HG03442 (cell line): ENCODE measurements around the gene IZUMO1.
"Not testable (repeated sequence)": the region's sequence is repeated elsewhere in the genome, so short reads cannot be mapped to it uniquely, and the experiment has no call there.

ENCODE experiments used
- ATAC-seq: cut with Tn5 transposase; IDR thresholded peaks from one replicate; pipeline ENCODE4 v1.9.1; 2021; ENCODE audit warnings: mild to moderate bottlenecking, moderate library complexity; ENCODE audit not compliant: unreplicated experiment

The IZUMO1 gene

GRCh38 chr19:48714759-48715675 lies 31.7 kb downstream of the IZUMO1 start:
- no peak for ATAC-seq

GRCh38 chr19:48713864-48714755 lies 32.6 kb downstream of the IZUMO1 start:
- ATAC-seq: peak; percentile 83

GRCh38 chr19:48713041-48713863 lies 33.5 kb downstream of the IZUMO1 start:
- ATAC-seq: no peak

- no peak for ATAC-seq
Observed at GRCh38 chr19:48711106-48711662, 35.5 kb downstream of the IZUMO1 start.

DNA sequence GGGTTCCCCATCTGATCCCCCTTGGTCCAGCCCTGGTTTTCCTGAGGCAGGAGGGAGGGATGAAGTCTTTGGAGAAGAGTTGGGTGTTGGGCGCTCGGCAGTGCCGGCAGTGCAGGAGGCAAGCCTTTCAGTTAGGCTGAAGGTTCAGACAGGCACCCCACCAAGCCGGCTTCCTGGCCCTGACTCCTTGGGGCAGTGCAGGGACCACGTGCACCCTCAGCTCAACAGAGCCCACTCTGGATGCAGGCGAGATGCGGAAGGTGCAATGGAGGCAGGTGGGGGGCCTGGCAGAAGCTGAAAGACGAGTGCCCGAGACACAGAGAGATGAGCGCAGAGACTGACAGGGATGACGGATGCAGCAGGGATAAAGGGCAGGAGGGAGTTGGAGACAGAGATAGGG lies 38.2 kb downstream of the IZUMO1 start:
- no peak for ATAC-seq

DNA sequence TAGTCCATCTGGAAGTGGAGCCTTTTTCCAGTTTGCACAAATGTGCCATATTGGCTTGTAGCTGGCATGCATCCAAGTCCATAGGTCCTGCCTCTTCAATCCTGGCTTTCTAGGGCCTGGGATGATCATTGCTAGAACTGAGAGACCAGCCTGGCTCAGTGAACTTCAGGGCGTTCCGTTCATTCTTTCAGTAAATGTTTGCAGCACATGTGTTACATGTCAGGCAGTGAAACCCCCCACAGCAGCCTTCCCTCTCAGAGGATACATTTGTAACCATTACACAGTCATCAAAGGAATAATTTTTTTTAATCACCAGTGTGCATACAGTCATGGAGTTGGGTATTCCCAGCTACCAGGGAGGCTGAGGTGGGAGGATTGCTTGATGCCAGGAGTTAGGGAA lies 41.3 kb downstream of the IZUMO1 start:
- no peak for ATAC-seq

DNA sequence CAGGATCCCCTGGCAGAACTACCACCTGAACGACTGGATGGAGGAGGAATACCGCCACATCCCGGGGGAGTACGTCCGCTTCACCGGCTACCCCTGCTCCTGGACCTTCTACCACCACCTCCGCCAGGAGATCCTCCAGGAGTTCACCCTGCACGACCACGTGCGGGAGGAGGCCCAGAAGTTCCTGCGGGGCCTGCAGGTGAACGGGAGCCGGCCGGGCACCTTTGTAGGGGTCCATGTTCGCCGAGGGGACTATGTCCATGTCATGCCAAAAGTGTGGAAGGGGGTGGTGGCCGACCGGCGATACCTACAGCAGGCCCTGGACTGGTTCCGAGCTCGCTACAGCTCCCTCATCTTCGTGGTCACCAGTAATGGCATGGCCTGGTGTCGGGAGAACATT lies 43.4 kb downstream of the IZUMO1 start:
- ATAC-seq: no peak

DNA sequence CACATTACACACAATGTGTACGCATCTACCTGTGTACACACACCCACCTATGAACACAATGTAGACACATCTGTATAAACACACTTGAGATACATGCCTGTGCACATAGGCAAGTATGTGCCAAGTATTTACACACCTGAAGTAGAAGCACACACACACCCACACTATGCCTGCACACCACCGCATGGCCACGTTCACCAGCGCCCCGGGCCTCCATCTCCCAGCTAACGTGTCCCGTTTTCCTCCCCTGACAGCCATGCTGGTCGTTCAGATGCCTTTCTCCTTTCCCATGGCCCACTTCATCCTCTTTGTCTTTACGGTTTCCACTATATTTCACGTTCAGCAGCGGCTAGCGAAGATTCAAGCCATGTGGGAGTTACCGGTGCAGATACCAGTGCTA lies 44.0 kb downstream of the IZUMO1 start:
- no peak for ATAC-seq

- ATAC-seq: no peak
Observed at GRCh38 chr19:48698046-48698445, 48.7 kb downstream of the IZUMO1 start.

- no peak for ATAC-seq
Observed at GRCh38 chr19:48696353-48697010, 50.2 kb downstream of the IZUMO1 start.

- no peak for ATAC-seq
Observed at GRCh38 chr19:48695743-48696352, 50.9 kb downstream of the IZUMO1 start, which contains the start of gene FUT2. Gene FUT2, plus strand, starts transcription at chr19:48695971. Its CDS starts 6,986 bp downstream, at chr19:48702957.

DNA sequence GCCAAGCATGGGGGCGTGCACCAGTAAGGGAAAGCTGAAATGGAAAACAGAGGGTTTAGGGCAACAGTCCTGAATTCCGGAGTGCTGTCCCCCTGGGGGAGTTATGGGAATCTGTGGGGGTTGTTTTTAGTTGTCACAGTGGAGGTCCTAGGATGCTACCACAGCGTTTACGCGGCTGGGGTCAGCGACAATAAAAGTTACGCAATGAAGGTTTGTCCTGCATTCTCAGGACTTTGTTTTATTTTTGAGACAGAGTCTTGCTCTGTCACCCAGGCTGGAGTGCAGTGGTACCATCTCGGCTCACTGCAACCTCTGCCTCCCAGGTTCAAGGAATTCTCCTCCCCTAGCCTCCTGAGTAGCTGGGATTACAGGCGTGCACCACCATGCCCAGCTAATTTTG lies 53.1 kb downstream of the IZUMO1 start:
- not testable (repeated sequence) for ATAC-seq
